Lower leg skin (tissue), 3 donors: ENCODE results near the gene ADAMTS9.

Experiments used
- CTCF ChIP-seq, 3 donors: fragments of 450-650 bp; IDR thresholded peaks; one replicate each; pipeline ENCODE4 v1.5.1; 2016; ENCODE audit warnings: antibody characterized with exemption in 3 of 3, mild to moderate bottlenecking in 3 of 3, moderate library complexity in 2 of 3
- POLR2A ChIP-seq, 2 donors: fragments of 450-650 bp; IDR thresholded peaks; one replicate each; pipeline ENCODE4 v1.6.1; 2016 to 2017; ENCODE audit warnings: antibody characterized with exemption in 2 of 2, mild to moderate bottlenecking in 1 of 2, moderate library complexity in 1 of 2

GRCh38 chr3:64659617-64659978 lies 28.2 kb downstream of the ADAMTS9 start:
- TF ChIP-seq CTCF (IDR thresholded peaks at IDR 0.05): no peak
- no peak for TF ChIP-seq POLR2A (IDR thresholded peaks at IDR 0.05)
